Keratinocyte (primary cell): ENCODE results near the gene FAM236D.
"Not testable (repeated sequence)": the region's sequence is repeated elsewhere in the genome, so short reads cannot be mapped to it uniquely, and the experiment has no call there.

Experiments used
- EZH2 ChIP-seq: IDR thresholded peaks from one replicate; pipeline ENCODE4 v1.6.1; 2012; ENCODE audit warnings: inconsistent platforms, mild to moderate bottlenecking, low read length, moderate library complexity
- TF ChIP-seq, protein P1 (sequence below), 3 experiments: IDR thresholded peaks in 1 of 3; conservative IDR thresholded peaks in 1 of 3; optimal IDR thresholded peaks in 1 of 3; 2 replicates in 2 of 3; 3 replicates in 1 of 3; pipeline versions ENCODE3 to v1.5.1; 2011; ENCODE audit warnings: low read length in 3 of 3, mild to moderate bottlenecking in 3 of 3, moderate library complexity in 2 of 3, control low read depth in 1 of 3, inconsistent platforms in 1 of 3; ENCODE audit not compliant: insufficient read depth in 2 of 3; ENCODE audit errors: extremely low read depth in 1 of 3

- TF ChIP-seq, protein P1, sequence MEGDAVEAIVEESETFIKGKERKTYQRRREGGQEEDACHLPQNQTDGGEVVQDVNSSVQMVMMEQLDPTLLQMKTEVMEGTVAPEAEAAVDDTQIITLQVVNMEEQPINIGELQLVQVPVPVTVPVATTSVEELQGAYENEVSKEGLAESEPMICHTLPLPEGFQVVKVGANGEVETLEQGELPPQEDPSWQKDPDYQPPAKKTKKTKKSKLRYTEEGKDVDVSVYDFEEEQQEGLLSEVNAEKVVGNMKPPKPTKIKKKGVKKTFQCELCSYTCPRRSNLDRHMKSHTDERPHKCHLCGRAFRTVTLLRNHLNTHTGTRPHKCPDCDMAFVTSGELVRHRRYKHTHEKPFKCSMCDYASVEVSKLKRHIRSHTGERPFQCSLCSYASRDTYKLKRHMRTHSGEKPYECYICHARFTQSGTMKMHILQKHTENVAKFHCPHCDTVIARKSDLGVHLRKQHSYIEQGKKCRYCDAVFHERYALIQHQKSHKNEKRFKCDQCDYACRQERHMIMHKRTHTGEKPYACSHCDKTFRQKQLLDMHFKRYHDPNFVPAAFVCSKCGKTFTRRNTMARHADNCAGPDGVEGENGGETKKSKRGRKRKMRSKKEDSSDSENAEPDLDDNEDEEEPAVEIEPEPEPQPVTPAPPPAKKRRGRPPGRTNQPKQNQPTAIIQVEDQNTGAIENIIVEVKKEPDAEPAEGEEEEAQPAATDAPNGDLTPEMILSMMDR (optimal IDR thresholded peaks at IDR 0.05 in 1 of 3, IDR thresholded peaks at IDR 0.05 in 1 of 3, conservative IDR thresholded peaks at IDR 0.05 in 1 of 3; ENCODE audit: extremely low read depth in 1 of 3, insufficient read depth in 2 of 3, low read length in 3 of 3), result not testable (repeated sequence)
- TF ChIP-seq EZH2, result not testable (repeated sequence)
Observed at GRCh38 chrX:72783365-72783936, 24.6 kb downstream of the FAM236D start.
